Stimulated activated CD4-positive, alpha-beta T cell treated with anti-CD3 and anti-CD28 coated beads, Interleukin-15, amount 100 ng/mL, for 24 hours (primary cell): ENCODE data around the gene AMFR.

Experiments used
- DNase-seq: peaks from one replicate; pipeline ENCODE4 v3.0.0-alpha.2; 2020

AMFR gene

DNA sequence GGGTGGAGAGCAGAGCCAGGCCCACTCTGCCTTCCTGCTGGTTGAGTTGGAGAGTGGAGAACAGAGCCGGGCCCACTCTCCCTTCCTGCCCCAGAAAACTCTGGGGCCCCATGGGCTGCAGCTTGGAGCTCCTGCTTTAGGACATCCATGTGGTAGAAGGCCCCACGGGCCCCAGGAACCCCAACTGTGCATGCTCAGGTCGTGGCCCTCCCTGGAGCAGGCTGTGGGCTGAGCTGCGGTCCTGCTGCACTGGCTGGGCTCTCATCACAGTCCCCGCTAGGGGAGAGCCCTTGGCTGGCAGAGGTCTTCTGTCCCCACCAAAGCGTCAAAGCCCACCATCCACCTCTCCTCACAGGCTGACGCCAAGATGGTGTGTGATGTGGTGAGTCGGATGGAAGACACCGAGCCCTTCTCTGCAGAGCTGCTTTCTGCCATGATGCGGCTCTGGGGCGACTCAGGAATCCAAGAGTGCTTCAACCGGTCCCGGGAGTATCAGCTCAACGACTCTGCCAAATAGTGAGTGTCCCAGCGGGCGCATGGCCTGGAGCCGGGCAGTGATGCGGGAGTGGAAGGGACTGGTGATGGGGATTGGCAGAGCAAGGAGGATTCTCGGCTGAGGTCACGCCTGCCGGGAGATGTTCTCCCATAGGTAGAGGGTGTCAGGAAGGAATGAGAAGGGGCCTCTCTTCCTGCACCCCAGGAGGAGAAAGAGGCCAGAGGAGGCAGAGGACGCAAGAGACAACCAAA lies 96.9 kb downstream of the AMFR start:
- DNase-seq = no peak

DNA sequence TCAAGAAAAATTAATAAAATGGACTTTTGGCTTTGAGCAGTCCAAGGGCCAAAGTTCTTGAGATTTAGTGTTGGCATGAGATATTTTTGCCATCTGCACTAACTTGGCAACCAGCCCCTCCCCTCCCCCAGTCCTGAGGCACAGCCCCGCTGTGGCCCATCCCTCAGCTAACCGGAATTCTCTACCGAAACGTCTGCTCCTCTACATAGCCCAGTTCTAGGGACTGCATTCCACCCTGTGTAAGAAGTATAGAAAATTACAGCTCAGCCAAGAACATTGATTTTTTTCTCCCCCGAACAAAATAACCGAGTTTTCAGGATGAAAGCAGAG lies 97.5 kb downstream of the AMFR start:
- no peak for DNase-seq

DNA sequence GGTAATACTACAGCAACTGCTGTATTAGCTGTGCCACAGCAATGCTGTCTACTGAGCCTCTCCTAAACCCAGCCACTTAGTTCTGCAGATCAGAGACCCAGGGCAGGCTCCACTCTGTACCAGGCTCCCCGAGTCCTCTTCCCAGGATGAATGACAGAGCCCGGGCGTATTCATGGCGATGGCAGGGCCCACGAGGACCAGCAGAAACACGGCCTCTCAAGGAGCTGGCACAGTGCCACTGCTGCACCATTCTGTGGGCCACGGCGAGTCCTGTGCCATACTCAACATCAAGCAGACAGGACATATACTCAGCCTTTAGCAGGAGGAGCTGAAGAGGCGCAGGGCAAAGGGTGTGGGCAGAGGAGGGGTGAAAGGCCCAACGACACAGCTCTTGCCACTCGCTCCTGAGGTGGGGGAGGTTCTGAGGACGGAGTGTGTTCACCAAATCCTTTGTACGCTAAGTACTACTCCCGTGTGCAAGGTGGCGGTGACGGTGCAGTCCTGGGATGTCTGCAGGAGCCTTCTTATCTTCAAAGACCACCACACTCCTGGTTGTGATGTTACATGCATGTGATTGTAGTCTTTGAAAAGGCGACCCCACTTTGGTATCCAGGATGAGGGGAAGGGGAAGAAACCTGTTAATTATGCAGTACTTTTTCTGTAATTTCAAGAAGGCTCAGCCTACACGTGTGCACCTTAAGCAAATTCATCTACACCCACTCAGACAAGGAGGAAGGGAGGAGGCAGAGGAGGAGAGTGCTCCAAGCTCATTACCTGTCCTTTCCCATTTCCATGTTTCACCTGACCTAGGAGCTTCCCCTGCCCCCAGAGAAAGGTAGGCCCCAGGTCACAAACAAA lies 98.0 kb downstream of the AMFR start:
- DNase-seq = no peak

DNA sequence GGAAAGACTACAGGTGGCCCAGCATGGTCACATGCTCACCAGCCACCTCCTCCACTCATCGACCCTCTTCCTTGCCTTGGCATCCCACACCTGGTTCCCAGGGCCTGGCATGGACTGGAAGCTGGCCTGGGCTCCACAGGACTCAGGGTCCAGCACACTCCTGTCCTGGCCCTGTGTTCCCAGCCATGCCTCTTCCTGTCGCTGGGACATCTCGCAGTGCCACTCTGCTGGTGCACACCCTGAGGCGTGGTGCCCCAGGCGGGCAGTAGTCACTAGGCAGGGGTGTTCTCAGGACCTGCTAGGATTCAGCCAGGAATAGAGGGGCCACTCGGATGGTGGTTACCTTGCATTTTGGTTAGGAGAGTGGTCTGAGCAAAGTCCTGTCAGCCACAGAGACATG lies 99.4 kb downstream of the AMFR start:
- no peak for DNase-seq

DNA sequence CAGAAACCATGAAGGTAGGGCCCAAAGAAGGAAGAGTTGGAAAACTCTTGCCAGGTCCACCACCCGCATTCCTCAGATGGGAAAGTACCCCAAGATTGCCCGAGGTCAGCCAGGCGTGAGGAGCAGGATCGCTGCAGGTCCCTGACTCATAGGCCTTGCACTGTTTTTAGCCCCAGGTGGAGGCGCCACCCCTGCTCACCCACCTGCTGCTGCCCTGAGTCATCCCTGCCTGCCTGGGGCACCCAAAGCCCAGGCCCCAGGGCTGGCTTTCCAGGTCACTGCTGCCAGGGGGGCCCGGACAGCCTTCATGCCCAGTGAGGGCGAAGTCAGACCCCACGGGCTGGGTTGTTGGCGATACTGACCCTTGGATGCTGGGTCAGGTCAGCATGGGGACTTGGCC lies 100.9 kb downstream of the AMFR start:
- DNase-seq = no peak

DNA sequence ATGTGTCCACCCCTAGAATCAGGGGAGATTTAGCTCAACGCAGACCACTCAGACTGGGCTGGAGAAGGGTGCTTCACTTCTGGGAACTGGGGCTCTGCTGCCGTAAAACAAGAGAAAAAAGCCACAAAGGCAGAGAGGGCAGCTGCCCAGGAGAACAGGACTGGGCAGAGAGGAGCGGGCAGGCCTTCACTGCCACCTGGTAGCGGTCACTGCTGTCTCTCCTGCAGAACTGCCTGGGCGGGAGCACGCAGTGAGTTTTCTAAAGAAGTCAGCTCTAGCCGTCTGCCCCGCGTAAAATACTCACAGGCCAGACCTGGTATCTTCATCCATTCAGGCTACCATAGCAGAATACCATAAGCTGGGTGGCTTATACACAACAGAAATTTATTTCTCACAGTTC lies 103.8 kb downstream of the AMFR start:
- DNase-seq = no peak

DNA sequence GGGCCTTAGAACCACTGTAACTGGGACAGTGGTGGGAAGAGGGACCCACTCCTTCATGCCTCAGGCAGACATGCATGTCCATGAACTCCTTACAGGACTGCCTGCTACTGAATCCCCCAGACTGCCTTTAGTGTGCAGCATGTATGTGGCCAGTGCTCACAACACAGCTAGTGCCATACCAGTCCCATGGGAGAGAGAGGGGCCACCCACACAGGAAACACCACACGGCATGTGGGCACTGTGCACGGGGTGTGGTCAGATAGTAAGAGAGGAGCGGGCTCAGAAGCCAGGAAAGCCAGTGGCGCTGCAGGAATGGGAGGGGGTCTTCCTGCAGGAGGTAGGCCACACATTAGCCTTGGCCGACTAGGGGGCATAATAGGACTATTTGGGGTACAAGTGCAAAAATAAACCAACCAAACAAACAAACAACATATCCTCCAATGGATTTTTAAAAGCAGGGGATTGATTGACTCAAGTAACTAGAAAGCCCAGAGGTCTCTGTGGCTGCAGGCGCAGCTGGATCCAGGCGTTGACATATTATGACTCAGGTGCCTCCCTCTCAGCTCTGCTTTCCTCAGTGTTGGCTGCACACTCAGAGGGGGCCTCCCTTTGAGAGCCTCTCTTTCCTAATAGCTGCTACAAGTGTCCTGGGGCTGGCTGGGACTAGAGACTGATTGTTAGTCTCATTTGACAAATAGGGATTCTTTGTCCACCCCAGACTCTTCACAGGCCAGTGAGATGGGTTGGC lies 104.4 kb downstream of the AMFR start:
- DNase-seq = no peak

DNA sequence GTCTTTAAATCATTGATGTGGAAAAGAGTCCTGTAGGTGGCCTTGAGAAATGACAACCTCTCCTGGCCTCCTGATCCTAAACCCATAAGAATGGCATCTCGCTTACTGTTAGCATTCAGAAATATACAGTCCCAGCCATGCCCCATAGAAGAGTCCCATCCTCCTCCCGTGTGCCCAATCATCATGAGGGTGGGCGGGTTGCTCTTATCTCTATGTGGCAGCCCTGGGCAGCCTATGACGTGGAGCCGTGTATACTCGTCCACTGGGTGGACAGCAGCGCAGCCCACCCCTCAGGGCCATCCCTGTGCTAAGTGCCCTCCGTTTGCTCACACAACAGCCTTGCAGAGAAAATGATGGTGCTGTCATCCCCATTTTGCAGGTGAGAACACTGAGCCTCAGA lies 105.3 kb downstream of the AMFR start:
- no peak for DNase-seq

DNA sequence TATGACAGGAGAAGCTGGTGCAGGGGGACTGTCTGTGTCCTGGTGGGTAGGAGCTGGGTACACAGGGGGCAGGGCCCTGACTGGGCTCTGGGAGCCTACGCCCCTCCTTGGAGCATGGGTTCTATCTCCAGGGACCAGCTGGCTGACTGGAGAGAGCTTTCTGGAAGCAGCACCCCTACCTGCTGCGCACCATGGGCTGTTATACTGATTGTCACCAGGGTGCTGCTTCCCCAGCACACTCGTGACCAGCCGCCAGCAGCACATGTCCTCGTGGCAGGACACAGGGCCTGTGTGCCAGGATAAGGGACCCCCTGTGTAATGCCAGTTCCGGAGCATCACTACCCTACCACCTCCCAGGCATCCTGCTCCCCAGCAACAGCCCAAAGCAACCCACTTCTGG lies 106.0 kb downstream of the AMFR start:
- no peak for DNase-seq

DNA sequence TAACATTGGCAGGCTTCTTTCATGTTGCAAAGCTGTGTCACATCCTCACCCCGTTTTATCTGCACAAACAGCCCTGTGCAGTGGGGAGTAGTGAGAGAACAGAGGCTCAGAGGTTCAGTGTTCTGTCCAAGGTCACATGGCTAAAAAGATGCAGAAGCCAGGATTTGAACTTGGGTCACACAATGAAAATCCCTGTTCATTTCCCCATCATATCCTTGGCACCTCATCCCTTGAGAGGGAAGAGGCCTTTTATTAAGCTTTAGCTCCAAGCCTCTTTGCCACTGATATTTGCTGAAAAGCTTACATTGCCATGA lies 106.6 kb downstream of the AMFR start:
- no peak for DNase-seq

DNA sequence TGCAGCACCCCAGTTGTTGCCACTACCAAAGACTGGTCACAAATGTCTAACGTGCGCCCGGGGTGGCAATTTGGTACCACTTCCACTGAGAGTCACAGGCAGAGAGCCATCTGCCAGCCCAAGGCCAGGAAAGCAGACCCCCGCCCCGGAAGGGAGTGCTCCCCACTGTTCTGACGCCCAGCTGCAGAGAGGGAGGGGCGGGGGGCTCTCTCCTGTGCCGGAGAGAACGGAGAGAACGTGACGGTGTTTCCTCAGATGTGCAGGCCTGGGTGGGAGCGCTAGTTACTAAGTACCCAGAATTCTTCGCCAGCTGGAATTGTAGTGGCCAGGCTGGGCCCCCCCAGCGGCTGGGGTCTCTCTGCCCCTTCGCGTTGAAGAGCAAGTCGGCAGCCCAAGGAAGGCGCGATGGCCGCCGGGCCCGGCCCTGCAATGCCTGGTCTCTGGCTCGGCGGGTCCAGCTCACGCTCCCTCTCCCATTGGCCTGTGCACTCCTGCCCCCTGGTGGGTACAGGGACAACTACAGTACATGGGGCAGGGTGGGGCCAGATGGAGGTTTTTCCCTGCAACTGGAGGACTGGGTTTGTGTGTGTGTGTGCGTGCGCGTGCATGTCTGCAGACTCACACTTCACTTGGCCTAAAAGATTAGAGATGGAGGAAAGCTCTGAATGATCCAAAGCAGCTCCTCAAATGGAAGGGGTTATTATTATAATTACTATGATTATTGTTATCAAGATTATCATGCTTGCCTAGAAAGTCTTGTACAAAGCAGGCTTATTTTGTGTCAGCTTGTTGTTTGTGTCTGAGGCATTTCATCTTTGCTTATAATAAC lies 107.1 kb downstream of the AMFR start:
- peak; percentile 83 for DNase-seq

DNA sequence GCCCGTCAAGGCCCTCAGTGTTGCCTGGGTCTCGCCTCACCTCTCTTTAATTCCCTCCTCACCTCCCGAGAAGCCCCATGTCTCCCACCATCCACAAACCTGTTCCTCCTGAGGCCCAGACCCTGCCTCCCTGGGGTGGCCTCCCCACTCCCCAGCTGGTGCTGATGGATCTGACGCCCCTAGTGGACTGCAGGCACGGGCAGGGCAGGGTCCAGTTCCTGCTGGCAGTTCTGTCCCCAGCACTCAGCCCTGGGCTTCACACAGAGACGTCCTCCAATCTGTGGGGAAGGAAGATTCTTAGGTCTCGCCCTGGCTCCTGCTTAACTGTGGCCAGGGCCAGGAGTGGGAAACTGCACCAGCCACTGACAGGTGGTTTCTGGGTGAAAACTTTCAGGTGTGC lies 108.8 kb downstream of the AMFR start:
- DNase-seq = no peak

DNA sequence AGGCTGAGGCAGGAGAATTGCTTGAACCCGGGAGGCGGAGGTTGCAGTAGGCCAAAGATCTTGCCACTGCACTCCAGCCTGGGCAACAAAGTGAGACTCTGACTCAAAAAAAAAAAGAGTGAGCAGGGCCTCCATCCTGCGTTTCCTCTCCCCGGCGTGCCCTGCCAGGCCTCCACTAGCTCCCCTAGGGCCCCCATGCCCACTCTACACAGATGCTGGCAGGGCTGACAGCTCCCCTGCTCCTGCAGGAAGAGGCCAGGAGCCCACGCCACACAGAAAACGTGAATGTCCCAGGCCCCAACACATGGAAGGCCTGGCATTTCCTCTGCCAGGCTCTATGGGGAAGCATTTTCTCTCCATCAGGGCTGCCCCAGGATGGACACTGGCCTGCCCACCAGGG lies 109.4 kb downstream of the AMFR start:
- no peak for DNase-seq

DNA sequence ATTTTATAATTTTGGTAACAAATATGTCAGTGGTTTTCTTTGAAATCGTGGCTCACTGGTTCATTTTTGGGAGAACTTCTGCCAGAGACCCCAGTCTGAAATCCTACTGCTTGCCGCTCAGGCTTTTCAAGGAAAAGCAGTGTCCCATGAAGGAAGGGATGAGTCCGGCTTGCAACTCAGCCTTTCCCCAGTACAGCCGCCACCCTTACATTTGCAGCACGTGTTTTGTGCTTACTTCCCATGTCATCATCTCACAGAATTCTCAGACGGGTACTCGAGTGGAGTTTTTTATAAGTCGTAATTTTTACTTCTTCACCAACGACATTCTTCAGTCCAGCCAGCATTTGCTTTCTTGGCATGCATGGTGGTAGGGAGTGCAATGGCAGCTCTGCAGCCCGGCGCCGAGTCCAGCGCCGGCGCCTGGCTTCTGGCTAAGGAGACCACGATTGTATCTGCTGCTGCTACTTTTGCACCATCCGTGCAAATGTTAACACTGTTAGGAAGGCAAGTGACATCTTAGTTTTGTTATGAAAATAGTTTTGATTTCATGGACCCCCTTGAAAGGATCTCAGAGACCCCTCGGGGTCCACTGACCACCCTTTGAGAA lies 111.0 kb downstream of the AMFR start:
- DNase-seq = no peak

DNA sequence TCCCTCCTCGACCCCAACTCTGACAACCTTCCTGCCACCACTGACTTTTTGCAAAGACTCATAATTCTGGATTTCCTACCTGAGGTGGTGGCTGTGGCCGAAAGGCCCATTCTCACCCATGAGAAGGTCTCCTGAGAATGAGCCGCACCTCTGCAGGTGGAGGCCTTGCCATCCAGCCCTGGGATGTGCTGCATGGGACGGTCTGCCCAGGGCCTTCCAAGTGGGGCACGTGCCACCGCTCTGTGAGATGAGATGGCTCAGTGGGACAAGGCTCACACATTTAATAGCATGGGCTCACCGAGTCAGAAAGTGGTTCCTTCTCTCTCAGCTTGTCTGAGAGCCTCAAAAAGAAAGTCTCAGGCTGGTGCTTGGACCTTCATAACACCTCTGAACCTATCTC lies 112.8 kb downstream of the AMFR start:
- no peak for DNase-seq

DNA sequence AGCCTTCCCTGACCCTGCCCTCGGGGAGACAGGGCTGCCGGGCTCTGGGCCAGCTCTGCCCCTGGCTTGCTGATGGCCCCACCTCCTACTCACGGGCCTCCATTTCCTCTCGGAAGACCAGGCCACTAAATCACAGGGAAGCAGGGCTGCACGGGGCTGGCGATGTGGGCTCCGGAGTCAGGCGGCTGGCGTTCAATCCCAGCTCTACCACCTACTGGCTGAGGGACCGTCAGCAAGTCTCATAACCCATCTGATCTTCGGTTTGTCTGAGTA lies 113.4 kb downstream of the AMFR start:
- DNase-seq = no peak
